ENCODE data around the gene WHRN. TPM values are rescaled to one million over a fixed set of nuclear protein-coding genes. Genes with fewer than 3 reads are reported as not detected.

Gene WHRN
- total and polyA plus RNA-seq, 2 of the 8 experiments (the other 6 are each of a cell fraction or from before 2014, with no cell fraction given) = 4.4 to 7.7 TPM

GRCh38 chr9:114467226-114467750 lies 38.0 kb downstream of the WHRN start:
- no peaks in the 10 kb centered on the region for H3K36me3 ChIP-seq (ENCODE audit: control insufficient read depth in 2 of 4, insufficient read depth in 4 of 4, low read length in 3 of 4)
- 91% methylated on average over 19 of the region's 19 CpGs; no CpG with 5 or more reads in 1 of the 2 experiments for WGBS, 2 experiments (ENCODE audit: extremely low coverage in 1 of 2, insufficient coverage in 1 of 2, insufficient read length in 1 of 2, insufficient replicate concordance in 2 of 2, low coverage in 1 of 2, low lambda C conversion rate in 2 of 2, missing lambda C conversion rate in 1 of 2)
- FAIRE-seq = no peak
- no peak for TF ChIP-seq RFX5 (IDR thresholded peaks at IDR 0.05; ENCODE audit: borderline replicate concordance, low read depth, low read length)
- no peak for TF ChIP-seq JUND (IDR thresholded peaks at IDR 0.05; ENCODE audit: low read length)
- no peak for TF ChIP-seq BRCA1 (IDR thresholded peaks at IDR 0.05; ENCODE audit: low read depth, low read length)
- no peak for TF ChIP-seq POU5F1 (IDR thresholded peaks at IDR 0.05; ENCODE audit: low read depth, low read length)
- TF ChIP-seq KDM1A (IDR thresholded peaks at IDR 0.05; ENCODE audit: borderline replicate concordance, low read length) = no peak
- TF ChIP-seq EZH2 (IDR thresholded peaks at IDR 0.05; ENCODE audit: low read depth, low read length, severe bottlenecking) = no peak
- no peak for TF ChIP-seq KDM4A (IDR thresholded peaks at IDR 0.05; ENCODE audit: low read depth, low read length, severe bottlenecking)
- no peak for TF ChIP-seq KDM5A (IDR thresholded peaks at IDR 0.05; ENCODE audit: low read length)
- TF ChIP-seq CREB1 (IDR thresholded peaks at IDR 0.05) = no peak
- no peak for TF ChIP-seq SIRT6 (IDR thresholded peaks at IDR 0.05; ENCODE audit: low read length)
- TF ChIP-seq, protein P1, sequence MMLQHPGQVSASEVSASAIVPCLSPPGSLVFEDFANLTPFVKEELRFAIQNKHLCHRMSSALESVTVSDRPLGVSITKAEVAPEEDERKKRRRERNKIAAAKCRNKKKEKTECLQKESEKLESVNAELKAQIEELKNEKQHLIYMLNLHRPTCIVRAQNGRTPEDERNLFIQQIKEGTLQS (IDR thresholded peaks at IDR 0.05; ENCODE audit: insufficient read depth, low read depth, low read length) = no peak
- TF ChIP-seq TEAD4 (IDR thresholded peaks at IDR 0.05; ENCODE audit: low read depth, low read length) = no peak

More at GRCh38 chr9:114467226-114467750, 38.0 kb downstream of the WHRN start:
- Histone ChIP-seq H2BK12ac (ENCODE audit: low read depth, low read length) (no peak overlapping the region), H3K23ac (ENCODE audit: insufficient read length) (no peak overlapping the region), H2BK5ac (ENCODE audit: low read depth, low read length) (no peak overlapping the region), H3K56ac (replicated peaks; ENCODE audit: insufficient read length, low read depth, low read length) (no peak overlapping the region), H3K4me1 (replicated peaks in 1 of 4; ENCODE audit: control insufficient read depth in 3 of 4, insufficient read depth in 4 of 4, low read length in 3 of 4) (peaks cover 0 to 9% (median 1%) of the 10 kb centered on the region in 4 experiments; a peak in 2 of 7 replicates), H3K4ac (replicated peaks; ENCODE audit: insufficient read length, low read depth, low read length) (no peak overlapping the region), H3K9ac (replicated peaks in 1 of 4; ENCODE audit: extremely low read depth in 1 of 4, low read depth in 3 of 4, low read length in 3 of 4) (no peak overlapping the region), H3K14ac (ENCODE audit: insufficient read length) (no peak overlapping the region), H4K8ac (ENCODE audit: extremely low read depth, insufficient read depth, low read length) (no peak overlapping the region), H3K79me1 (ENCODE audit: low read depth, low read length) (no peaks in the 10 kb centered on the region; the same call in 1 of the 2 replicates), H3K79me2 (ENCODE audit: control insufficient read depth in 1 of 2, insufficient read depth in 2 of 2, low read length in 2 of 2) (no peaks in the 10 kb centered on the region), H2BK15ac (ENCODE audit: low read length) (no peak overlapping the region), H3K9me3 (ENCODE audit: insufficient read depth in 2 of 2, low read depth in 1 of 2, low read length in 1 of 2) (no peaks in the 10 kb centered on the region; a peak in 1 of 4 replicates), H3K18ac (ENCODE audit: extremely low read depth, low read length) (no peak overlapping the region), H4K91ac (replicated peaks; ENCODE audit: insufficient read length, low read length) (no peak overlapping the region), H2AK5ac (ENCODE audit: low read depth, low read length) (no peak overlapping the region), H3K27ac (ENCODE audit: low read depth, low read length) (no peak overlapping the region), H3K4me2 (ENCODE audit: insufficient read depth in 1 of 2, low read depth in 2 of 2, low read length in 2 of 2) (no peak overlapping the region), H2BK120ac (replicated peaks; ENCODE audit: low read depth, low read length) (no peak overlapping the region), H2AFZ (ENCODE audit: low read length) (no peak overlapping the region), H3K27me3 (replicated peaks in 1 of 4; ENCODE audit: control insufficient read depth in 3 of 4, extremely low read depth in 1 of 4, insufficient read depth in 3 of 4, low read length in 3 of 4) (no peaks in the 10 kb centered on the region), H4K5ac (ENCODE audit: insufficient read length, low read depth, low read length) (no peak overlapping the region), H3K23me2 (ENCODE audit: low read depth, low read length) (no peaks in the 10 kb centered on the region), H3K4me3 (ENCODE audit: extremely low read depth in 1 of 4, insufficient read depth in 2 of 4, low read depth in 3 of 4, low read length in 4 of 4) (no peak overlapping the region), H2BK20ac (ENCODE audit: low read length) (no peak overlapping the region), H4K20me1 (replicated peaks in 1 of 2; ENCODE audit: control insufficient read depth in 1 of 2, insufficient read depth in 2 of 2, low read length in 2 of 2) (no peaks in the 10 kb centered on the region)
- no peak for DNase-seq (ENCODE audit: low read depth in 1 of 2, low spot score in 2 of 2)
- ChIA-PET POLR2A (ENCODE audit: partially characterized antibody) (interaction anchor here (0.9 to 1.5 kb wide), 2 partner anchors 16 to 37 kb away, joined by 3 read pairs; no protein-coding TSS in a partner anchor), CTCF (ENCODE audit: partially characterized antibody) (no interaction called here)

Measured in H1 (cell line).